HEK293 (cell line): ENCODE measurements around the gene CALML3.

Source experiments
- CTCF ChIA-PET: fragments of 350-600 bp; formaldehyde crosslinking; extraction: SDS; loops from one replicate; lab custom pipeline; 2021; ENCODE audit warnings: antibody characterized with exemption; lab: Yijun Ruan, JAX
- POLR2A ChIA-PET: fragments of 300-600 bp; formaldehyde crosslinking; extraction: SDS; loops from one replicate; lab custom pipeline; 2020; ENCODE audit warnings: antibody characterized with exemption, inconsistent platforms; lab: Yijun Ruan, JAX
- H3K27ac ChIP-seq: fragments of 200-500 bp; sonication (Bioruptor generic); 2 replicates; pipeline ENCODE4 v1.5.1; 2014; ENCODE audit warnings: low read depth, low read length, control low read depth, inconsistent platforms; ENCODE audit errors: extremely low read depth
- H3K36me3 ChIP-seq, 2 experiments: fragments of 200-500 bp in 1 of 2; sonication (Bioruptor generic) in 1 of 2; 1 replicate in 1 of 2; 2 replicates in 1 of 2; pipeline ENCODE4 v1.5.1; 2014 to 2017; ENCODE audit warnings: inconsistent platforms in 2 of 2, low read length in 2 of 2; ENCODE audit not compliant: control insufficient read depth in 2 of 2, insufficient read depth in 1 of 2
- H3K4me1 ChIP-seq: fragments of 200-500 bp; sonication (Bioruptor generic); 2 replicates; pipeline ENCODE4 v1.5.1; 2014; ENCODE audit warnings: mild to moderate bottlenecking, low read length, inconsistent platforms; ENCODE audit not compliant: control insufficient read depth, insufficient read depth
- H3K4me3 ChIP-seq: 2 replicates; pipeline ENCODE4 v1.5.1; 2011; ENCODE audit warnings: low read depth, mild to moderate bottlenecking, control low read depth, low read length, moderate library complexity
- H3K9me3 ChIP-seq: fragments of 200-500 bp; sonication (Bioruptor generic); 2 replicates; pipeline ENCODE4 v1.5.1; 2014; ENCODE audit warnings: low read depth, low read length, inconsistent platforms; ENCODE audit not compliant: control insufficient read depth, insufficient read depth
- AEBP2 ChIP-seq: fragments of 450-650 bp; formaldehyde crosslinking; IDR thresholded peaks from 2 replicates; pipeline ENCODE4 v1.5.1; 2016; ENCODE audit warnings: missing biosample characterization, missing genetic modification characterization, borderline replicate concordance
- BCL11A ChIP-seq: fragments of 450-650 bp; formaldehyde crosslinking; IDR thresholded peaks from 2 replicates; pipeline ENCODE4 v1.5.1; 2016; ENCODE audit warnings: low read depth, missing biosample characterization, missing genetic modification characterization
- HOXA7 ChIP-seq: sonication (generic); formaldehyde crosslinking; IDR thresholded peaks from 2 replicates; pipeline ENCODE4 v1.8.1; 2022; ENCODE audit warnings: missing genetic modification reagents, borderline replicate concordance
- MYNN ChIP-seq: fragments of 450-650 bp; formaldehyde crosslinking; IDR thresholded peaks from 2 replicates; pipeline ENCODE4 v1.5.1; 2016; ENCODE audit warnings: missing biosample characterization, missing genetic modification characterization, borderline replicate concordance
- OVOL3 ChIP-seq: fragments of 450-650 bp; formaldehyde crosslinking; IDR thresholded peaks from 2 replicates; pipeline ENCODE4 v1.5.1; 2016; ENCODE audit warnings: missing biosample characterization, missing genetic modification characterization
- PRDM2 ChIP-seq: fragments of 450-650 bp; formaldehyde crosslinking; IDR thresholded peaks from 2 replicates; pipeline ENCODE4 v1.5.1; 2016; ENCODE audit warnings: missing biosample characterization, missing genetic modification characterization, borderline replicate concordance
- REST ChIP-seq: fragments of 450-650 bp; formaldehyde crosslinking; IDR thresholded peaks from 2 replicates; pipeline ENCODE4 v1.5.1; 2016; ENCODE audit warnings: missing biosample characterization, missing genetic modification characterization
- TRIM28 ChIP-seq: IDR thresholded peaks from 2 replicates; pipeline ENCODE4 v1.6.1; 2011; ENCODE audit warnings: low read length, control low read depth, borderline replicate concordance
- ZBTB17 ChIP-seq: fragments of 450-650 bp; formaldehyde crosslinking; IDR thresholded peaks from 2 replicates; pipeline ENCODE4 v1.5.1; 2016; ENCODE audit warnings: missing biosample characterization, missing genetic modification characterization
- ZBTB20 ChIP-seq: fragments of 450-650 bp; formaldehyde crosslinking; IDR thresholded peaks from 2 replicates; pipeline ENCODE4 v1.5.1; 2016; ENCODE audit warnings: missing biosample characterization, missing genetic modification characterization
- ZNF112 ChIP-seq: fragments of 450-650 bp; formaldehyde crosslinking; IDR thresholded peaks from 2 replicates; pipeline ENCODE4 v1.5.0; 2017; ENCODE audit warnings: missing biosample characterization, missing genetic modification characterization
- ZNF24 ChIP-seq: fragments of 450-650 bp; formaldehyde crosslinking; IDR thresholded peaks from 2 replicates; pipeline ENCODE4 v1.5.1; 2016; ENCODE audit warnings: missing biosample characterization, missing genetic modification characterization
- ZNF423 ChIP-seq: fragments of 450-650 bp; formaldehyde crosslinking; IDR thresholded peaks from 2 replicates; pipeline ENCODE4 v1.5.1; 2016; ENCODE audit warnings: missing biosample characterization, missing genetic modification characterization
- ZNF48 ChIP-seq: fragments of 450-650 bp; formaldehyde crosslinking; IDR thresholded peaks from 2 replicates; pipeline ENCODE4 v1.5.1; 2016; ENCODE audit warnings: missing biosample characterization, missing genetic modification characterization
- ZNF521 ChIP-seq: fragments of 450-650 bp; formaldehyde crosslinking; IDR thresholded peaks from 2 replicates; pipeline ENCODE4 v1.5.1; 2017; ENCODE audit warnings: missing biosample characterization, mild to moderate bottlenecking, missing genetic modification characterization
- ZNF571 ChIP-seq: fragments of 450-650 bp; formaldehyde crosslinking; IDR thresholded peaks from 2 replicates; pipeline ENCODE4 v1.5.0; 2017; ENCODE audit warnings: missing biosample characterization, missing genetic modification characterization
- ZNF580 ChIP-seq: fragments of 450-650 bp; formaldehyde crosslinking; IDR thresholded peaks from 2 replicates; pipeline ENCODE4 v1.5.1; 2016; ENCODE audit warnings: missing biosample characterization, missing genetic modification characterization
- ZNF626 ChIP-seq: fragments of 450-650 bp; sonication (Bioruptor Pico); formaldehyde crosslinking; IDR thresholded peaks from 2 replicates; pipeline ENCODE4 v1.5.1; 2018; ENCODE audit warnings: missing biosample characterization, missing genetic modification characterization, inconsistent platforms
- ZNF629 ChIP-seq: fragments of 450-650 bp; formaldehyde crosslinking; IDR thresholded peaks from 2 replicates; pipeline ENCODE4 v1.5.1; 2017; ENCODE audit warnings: missing biosample characterization, missing genetic modification characterization
- ZNF639 ChIP-seq: fragments of 450-650 bp; formaldehyde crosslinking; IDR thresholded peaks from 2 replicates; pipeline ENCODE4 v1.5.1; 2016; ENCODE audit warnings: missing biosample characterization, missing genetic modification characterization
- ZNF747 ChIP-seq: fragments of 450-650 bp; formaldehyde crosslinking; IDR thresholded peaks from 2 replicates; pipeline ENCODE4 v1.5.1; 2016; ENCODE audit warnings: missing biosample characterization, missing genetic modification characterization
- ZNF837 ChIP-seq: fragments of 450-650 bp; formaldehyde crosslinking; IDR thresholded peaks from 2 replicates; pipeline ENCODE4 v1.5.1; 2016; ENCODE audit warnings: missing biosample characterization, missing genetic modification characterization
- ZSCAN23 ChIP-seq: fragments of 450-650 bp; formaldehyde crosslinking; IDR thresholded peaks from 2 replicates; pipeline ENCODE4 v1.5.1; 2016; ENCODE audit warnings: missing biosample characterization, missing genetic modification characterization
- ZSCAN30 ChIP-seq: fragments of 450-650 bp; IDR thresholded peaks from 2 replicates; pipeline ENCODE4 v1.5.1; 2018; ENCODE audit warnings: missing biosample characterization, mild to moderate bottlenecking, missing genetic modification characterization, moderate library complexity
- ZXDB ChIP-seq: fragments of 450-650 bp; formaldehyde crosslinking; IDR thresholded peaks from 2 replicates; pipeline ENCODE4 v1.5.1; 2016; ENCODE audit warnings: missing biosample characterization, missing genetic modification characterization

CALML3 gene

GRCh38 chr10:5482016-5482415 is 42.7 kb upstream of the CALML3 start:
- no peaks in the 10 kb centered on the region for H3K9me3 ChIP-seq
- TF ChIP-seq PRDM2 (tag by site-specific recombination): no peak
- no peak for TF ChIP-seq ZBTB17
- no peak for TF ChIP-seq ZSCAN23
- TF ChIP-seq ZNF837: no peak
- no peak for TF ChIP-seq ZBTB20 (tag by site-specific recombination)
- TF ChIP-seq OVOL3: no peak
- no peak for TF ChIP-seq ZNF580
- no peak for TF ChIP-seq HOXA7
- TF ChIP-seq ZNF629 (tag by site-specific recombination): no peak
- TF ChIP-seq ZNF48 (tag by site-specific recombination): no peak
- TF ChIP-seq ZNF626 (tag by site-specific recombination): no peak
- TF ChIP-seq REST: no peak
- no peak for TF ChIP-seq BCL11A
- no peak for TF ChIP-seq MYNN (tag by site-specific recombination)
- TF ChIP-seq TRIM28: no peak
- no peak for TF ChIP-seq ZNF747 (tag by site-specific recombination)
- no peak for TF ChIP-seq ZNF24 (tag by site-specific recombination)
- H3K4me3 ChIP-seq: no peak overlapping the region
- no peak overlapping the region for H3K27ac ChIP-seq
- H3K4me1 ChIP-seq: no peaks in the 10 kb centered on the region
- ChIA-PET POLR2A (no interaction called here), CTCF (no interaction called here)
- no peaks in the 10 kb centered on the region for H3K36me3 ChIP-seq

- CTCF ChIA-PET: interaction anchor here (0.5 to 1.1 kb wide), 2 partner anchors 9 to 54 kb away, joined by 3 read pairs; no protein-coding TSS in a partner anchor
- Histone ChIP-seq H3K9me3 (no peaks in the 10 kb centered on the region), H3K27ac (no peak overlapping the region), H3K4me3 (no peak overlapping the region), H3K4me1 (no peaks in the 10 kb centered on the region), H3K36me3 (no peaks in the 10 kb centered on the region)
- TF ChIP-seq ZNF571 (tag by site-specific recombination) (no peak), ZNF521 (tag by site-specific recombination) (no peak), ZNF112 (tag by site-specific recombination) (peak; percentile 96), ZNF639 (tag by site-specific recombination) (no peak), ZSCAN30 (no peak), ZNF423 (tag by site-specific recombination) (no peak), AEBP2 (tag by site-specific recombination) (no peak), ZXDB (tag by site-specific recombination) (no peak)
- POLR2A ChIA-PET: no interaction called here
These were observed 40.6 kb upstream of the CALML3 start for GRCh38 chr10:5484205-5484604.
